CD4-positive, alpha-beta T cell (primary cell): ENCODE data around the gene NFU1. TPM values are rescaled to one million over a fixed set of nuclear protein-coding genes. Genes with fewer than 3 reads are reported as not detected.

ENCODE experiments used
- ATAC-seq: fragments of 200-7000 bp; cut with Tn5 transposase; one replicate; pipeline ENCODE4 v1.10.0; 2022; ENCODE audit warnings: mild to moderate bottlenecking; ENCODE audit not compliant: poor library complexity
- CTCF ChIA-PET: fragments of 350-600 bp; sonication (Branson Sonifier 250); formaldehyde crosslinking; loops from one replicate; lab custom pipeline; 2021; ENCODE audit warnings: antibody characterized with exemption, inconsistent platforms; lab: Charles Lee
- POLR2A ChIA-PET: fragments of 350-600 bp; sonication (Branson Sonifier 250); formaldehyde crosslinking; loops from one replicate; lab custom pipeline; 2021; ENCODE audit warnings: antibody characterized with exemption, inconsistent platforms; lab: Charles Lee
- DNase-seq, 14 experiments: peaks; one replicate each; pipeline ENCODE4 v3.0.0-alpha.2; 2013 to 2020; ENCODE audit warnings: mixed read lengths in 2 of 14
- H3K27ac ChIP-seq, 2 donors: one replicate each; pipeline versions ENCODE4 v1.5.1 to v1.7.0; 2013; ENCODE audit warnings: low read length in 2 of 2, low read depth in 1 of 2, mild to moderate bottlenecking in 1 of 2
- H3K27me3 ChIP-seq, 2 experiments: 1 replicate in 1 of 2; 2 replicates in 1 of 2; pipeline versions ENCODE4 v1.6.1 to v1.7.0; 2013; ENCODE audit warnings: low read length in 2 of 2, control low read depth in 1 of 2, mild to moderate bottlenecking in 1 of 2, moderate library complexity in 1 of 2; ENCODE audit not compliant: insufficient read depth in 2 of 2, control insufficient read depth in 1 of 2
- H3K36me3 ChIP-seq: one replicate; pipeline ENCODE4 v1.6.1; 2013; ENCODE audit warnings: low read length, control low read depth; ENCODE audit not compliant: insufficient read depth
- H3K4me1 ChIP-seq: one replicate; pipeline ENCODE4 v1.6.1; 2013; ENCODE audit warnings: low read length, control low read depth; ENCODE audit not compliant: insufficient read depth
- H3K4me3 ChIP-seq: one replicate; pipeline ENCODE4 v1.5.1; 2013; ENCODE audit warnings: mild to moderate bottlenecking, low read length, moderate library complexity
- H3K9me3 ChIP-seq, 2 experiments: 1 replicate in 1 of 2; 2 replicates in 1 of 2; pipeline versions ENCODE4 v1.6.1 to v1.7.0; 2013; ENCODE audit warnings: low read length in 2 of 2, mild to moderate bottlenecking in 2 of 2, control low read depth in 1 of 2, moderate library complexity in 1 of 2; ENCODE audit not compliant: control insufficient read depth in 1 of 2, insufficient read depth in 1 of 2
- H3K27ac Mint-ChIP-seq: one replicate; pipeline ENCODE4 v1.8.0; 2020; ENCODE audit warnings: mixed read lengths
- H3K27me3 Mint-ChIP-seq: one replicate; pipeline ENCODE4 v1.8.0; 2021; ENCODE audit warnings: mixed read lengths
- H3K36me3 Mint-ChIP-seq: one replicate; pipeline ENCODE4 v1.8.0; 2021; ENCODE audit warnings: low read depth, mixed read lengths
- H3K4me1 Mint-ChIP-seq: one replicate; pipeline ENCODE4 v1.8.0; 2021; ENCODE audit warnings: low read depth, mixed read lengths
- H3K4me3 Mint-ChIP-seq: one replicate; pipeline ENCODE4 v1.8.0; 2020; ENCODE audit warnings: mild to moderate bottlenecking, mixed read lengths
- H3K9me3 Mint-ChIP-seq: one replicate; pipeline ENCODE4 v1.8.0; 2020; ENCODE audit warnings: mixed read lengths
- CTCF ChIP-seq: fragments of 200-600 bp; IDR thresholded peaks from one replicate; pipeline ENCODE4 v1.8.0; 2022; ENCODE audit warnings: antibody characterized with exemption, mild to moderate bottlenecking
- intact Hi-C, 2 experiments: fragments of 100-400 bp; cut with DNase I in 1 of 2; cut with micrococcal nuclease in 1 of 2; formaldehyde crosslinking; loops; one replicate each; pipeline versions ENCODE4 v1.15.1 to v1.9.0; 2023 to 2025; cut with DNase I, micrococcal nuclease
- total RNA-seq, 174 experiments: library from RNA in 2 of 174; stranded (reverse) in 2 of 174; gene quantifications; one replicate each; pipeline ENCODE4 v1.2.3 and lab custom pipeline; 2021 to 2026

The NFU1 gene
- total RNA-seq, 2 experiments from 2014 or later = 18.5 to 22.2 TPM

- no peak for DNase-seq
- Mint-ChIP-seq H3K36me3 (peaks cover 95% of the 10 kb centered on the region), H3K4me3 (no peak overlapping the region), H3K27ac (peak overlapping the region; percentile 68), H3K9me3 (no peaks in the 10 kb centered on the region), H3K27me3 (no peaks in the 10 kb centered on the region), H3K4me1 (peaks cover 35% of the 10 kb centered on the region)
- no peak for TF ChIP-seq CTCF
- Histone ChIP-seq H3K4me1 (peaks cover 7% of the 10 kb centered on the region), H3K27me3 (no peaks in the 10 kb centered on the region), H3K36me3 (peaks cover 83% of the 10 kb centered on the region), H3K27ac (no peak overlapping the region), H3K4me3 (no peak overlapping the region), H3K9me3 (no peaks in the 10 kb centered on the region)
- POLR2A ChIA-PET = interaction anchor here (1.4 kb wide), 1 partner anchor 37 kb away, joined by 3 read pairs; the partner anchor contains the start of gene NFU1
- ATAC-seq = no peak
- CTCF ChIA-PET = interaction anchor here (1.0 kb wide), 1 partner anchor 98 kb away, joined by 3 read pairs; no protein-coding TSS in a partner anchor
- intact Hi-C loops = no loop called here
These were observed 37.5 kb upstream of the NFU1 start for GRCh38 chr2:69474688-69475087.

GRCh38 chr2:69471793-69472192 lies 34.6 kb upstream of the NFU1 start:
- Mint-ChIP-seq H3K27me3 (no peaks in the 10 kb centered on the region), H3K36me3 (peaks cover 93% of the 10 kb centered on the region), H3K4me3 (no peak overlapping the region), H3K9me3 (no peaks in the 10 kb centered on the region), H3K27ac (peak overlapping the region; percentile 61), H3K4me1 (peaks cover 10% of the 10 kb centered on the region)
- ChIA-PET CTCF (no interaction called here), POLR2A (interaction anchor here (0.9 kb wide), 1 partner anchor 34 kb away, joined by 3 read pairs; the partner anchor contains the start of gene NFU1)
- no peaks in the 10 kb centered on the region for H3K27me3 ChIP-seq
- no peak overlapping the region for H3K4me3 ChIP-seq
- ATAC-seq (no peak), DNase-seq (no peak)
- intact Hi-C loops = no loop called here
- peaks cover 4% of the 10 kb centered on the region for H3K4me1 ChIP-seq
- H3K27ac ChIP-seq = no peak overlapping the region
- peaks cover 78% of the 10 kb centered on the region for H3K36me3 ChIP-seq
- no peak for TF ChIP-seq CTCF
- no peaks in the 10 kb centered on the region for H3K9me3 ChIP-seq

- peaks cover 78% of the 10 kb centered on the region for H3K36me3 ChIP-seq
These were observed 33.7 kb upstream of the NFU1 start for GRCh38 chr2:69470911-69471310.

More at GRCh38 chr2:69470911-69471310, 33.7 kb upstream of the NFU1 start:
- peak overlapping the region; percentile 31 for H3K27ac Mint-ChIP-seq
- intact Hi-C loops = no loop called here
- no peaks in the 10 kb centered on the region for H3K27me3 ChIP-seq
- no peaks in the 10 kb centered on the region for H3K9me3 ChIP-seq
- H3K4me1 Mint-ChIP-seq = peaks cover 4% of the 10 kb centered on the region
- H3K36me3 Mint-ChIP-seq = peaks cover 93% of the 10 kb centered on the region
- no peak overlapping the region for H3K4me3 Mint-ChIP-seq
- no peak for TF ChIP-seq CTCF
- POLR2A ChIA-PET = no interaction called here
- peaks cover 3% of the 10 kb centered on the region for H3K4me1 ChIP-seq
- CTCF ChIA-PET = no interaction called here
- H3K4me3 ChIP-seq = no peak overlapping the region
- no peaks in the 10 kb centered on the region for H3K27me3 Mint-ChIP-seq
- no peak for DNase-seq
- H3K9me3 Mint-ChIP-seq = no peaks in the 10 kb centered on the region
- ATAC-seq = no peak
- no peak overlapping the region for H3K27ac ChIP-seq
